Activated CD4-positive, CD25-positive, alpha-beta regulatory T cell treated with anti-CD3 and anti-CD28 coated beads, Interleukin-2, amount 50 U/mL, for 24 hours (primary cell): Measurements from ENCODE around the gene LIMK1.
"Not testable (repeated sequence)": the region's sequence is repeated elsewhere in the genome, so short reads cannot be mapped to it uniquely, and the experiment has no call there.

Experiments
- ATAC-seq, 2 donors: fragments of 150-1000 bp; cut with Tn5 transposase; one replicate each; pipeline ENCODE4 v1.10.0; 2021; ENCODE audit warnings: mild to moderate bottlenecking in 1 of 2, moderate library complexity in 1 of 2

LIMK1 gene

DNA sequence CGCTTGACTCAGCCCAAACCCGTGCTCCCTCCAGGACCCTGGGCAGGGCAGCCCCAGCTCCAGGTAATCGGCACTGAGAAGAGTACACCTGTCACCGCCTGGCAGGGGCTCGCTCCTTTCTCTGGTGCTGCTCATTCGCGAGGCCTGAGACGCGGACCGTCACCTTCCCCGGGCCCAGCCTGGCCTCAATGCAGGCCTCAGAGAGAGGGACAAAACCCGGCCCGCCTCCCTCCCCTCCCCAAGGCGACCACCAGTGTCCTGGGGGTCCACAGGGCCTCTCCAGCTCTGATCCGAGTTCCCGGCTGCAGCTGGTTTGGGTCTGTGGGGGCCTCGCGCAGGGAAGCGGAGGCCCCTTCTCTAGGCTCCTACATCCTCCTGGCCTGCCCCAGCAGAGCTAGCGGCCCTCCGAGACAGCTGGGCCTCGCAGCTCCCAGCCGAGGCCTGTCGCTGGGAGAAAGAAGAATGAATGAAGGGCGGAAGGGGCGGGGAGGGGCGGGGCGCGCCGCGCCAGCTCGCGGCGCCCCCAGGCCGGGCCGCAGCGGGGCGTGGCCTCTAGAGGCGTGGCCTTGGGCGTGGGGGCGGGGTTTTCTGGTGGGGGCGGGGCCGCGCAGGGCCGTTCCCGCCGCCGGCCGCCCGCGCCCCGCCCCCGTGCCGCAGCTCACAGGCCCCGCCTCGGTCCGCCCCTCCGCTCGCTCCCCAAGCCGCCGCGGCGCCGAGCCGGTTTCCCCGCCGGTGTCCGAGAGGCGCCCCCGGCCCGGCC, at the start of gene LIMK1:
LIMK1 (plus strand) TSS at position 688 of the 760 bp plus-strand sequence. CDS start 187 bp downstream, outside the sequence.
- ATAC-seq = peak; percentile 79 to 83

GRCh38 chr7:74037609-74038008, 46.0 kb upstream of the LIMK1 start:
- no peak for ATAC-seq

DNA sequence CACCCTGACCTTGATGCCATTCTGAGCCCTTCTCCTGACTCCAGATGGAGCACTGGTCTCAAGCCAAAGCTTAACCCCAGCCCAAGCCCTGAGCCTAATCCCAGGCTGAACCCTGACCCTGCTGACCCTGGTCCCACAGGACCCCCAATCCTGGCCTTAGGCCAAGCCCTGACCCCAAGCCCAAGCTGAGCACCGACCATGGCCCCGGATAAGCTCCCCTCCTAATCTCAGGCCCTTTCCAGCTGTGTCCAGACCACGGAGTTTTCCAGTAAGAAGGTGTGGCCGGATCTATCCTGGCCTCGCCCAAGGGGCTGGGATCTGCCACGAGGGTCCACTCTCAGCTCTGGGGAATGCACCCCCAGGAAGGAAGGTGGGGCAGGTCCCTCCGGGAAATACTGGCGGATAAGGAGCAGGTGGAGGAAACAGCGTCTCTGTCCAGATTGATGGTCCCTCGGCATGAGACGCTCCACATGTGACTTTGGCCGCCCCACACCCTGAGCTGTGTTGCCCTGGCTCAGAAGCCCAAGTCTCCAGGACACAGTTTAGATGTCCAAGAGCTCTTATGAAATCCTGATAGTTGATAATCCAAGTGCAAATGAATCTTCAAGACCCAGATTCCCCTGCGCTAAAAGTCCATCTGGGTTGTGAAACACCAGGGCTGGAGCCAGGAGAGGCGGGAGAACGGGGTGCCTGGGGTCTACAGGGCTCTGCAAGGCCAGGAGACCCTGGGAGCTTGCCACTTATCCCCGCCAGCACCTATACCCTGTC, 45.2 kb upstream of the LIMK1 start:
- ATAC-seq = no peak

GRCh38 chr7:74039337-74039736, 44.3 kb upstream of the LIMK1 start:
- ATAC-seq = no peak

- no peak for ATAC-seq
Measured at GRCh38 chr7:74040101-74040790, 43.4 kb upstream of the LIMK1 start.

DNA sequence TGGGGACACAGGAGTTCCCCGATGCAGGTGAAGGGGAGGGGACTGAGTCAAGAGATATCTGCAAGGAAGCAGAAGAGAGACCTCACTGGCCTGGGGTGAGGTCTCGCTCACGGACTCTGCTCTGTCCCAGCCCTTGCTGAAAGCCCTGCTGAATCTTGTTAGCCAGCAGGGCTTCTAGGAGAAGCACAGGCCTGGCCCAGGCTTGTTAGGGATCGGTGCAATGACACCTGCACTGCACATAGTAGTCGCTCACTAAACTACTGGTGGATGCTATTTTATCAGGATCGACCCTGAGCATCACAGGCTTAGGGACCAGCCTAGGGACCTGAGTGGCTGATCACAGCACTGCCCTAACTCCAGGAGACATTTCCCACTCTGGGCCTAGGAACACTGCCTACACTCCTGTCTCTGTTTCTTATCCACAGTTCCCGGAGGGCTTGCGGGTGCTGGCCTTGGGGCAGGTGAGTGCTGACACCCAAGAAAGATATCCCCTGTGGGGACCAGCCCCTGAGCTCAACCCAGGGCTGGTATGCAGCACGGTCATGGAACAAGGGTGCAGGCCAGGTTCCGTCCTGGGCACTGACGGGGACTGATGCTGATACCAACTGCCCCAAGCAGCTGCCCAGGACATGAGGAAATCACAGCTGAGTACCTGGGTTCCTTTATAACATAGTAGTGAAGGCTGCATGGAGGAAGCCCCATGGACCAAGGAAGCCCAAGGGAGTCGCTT, 42.6 kb upstream of the LIMK1 start:
- ATAC-seq = no peak

DNA sequence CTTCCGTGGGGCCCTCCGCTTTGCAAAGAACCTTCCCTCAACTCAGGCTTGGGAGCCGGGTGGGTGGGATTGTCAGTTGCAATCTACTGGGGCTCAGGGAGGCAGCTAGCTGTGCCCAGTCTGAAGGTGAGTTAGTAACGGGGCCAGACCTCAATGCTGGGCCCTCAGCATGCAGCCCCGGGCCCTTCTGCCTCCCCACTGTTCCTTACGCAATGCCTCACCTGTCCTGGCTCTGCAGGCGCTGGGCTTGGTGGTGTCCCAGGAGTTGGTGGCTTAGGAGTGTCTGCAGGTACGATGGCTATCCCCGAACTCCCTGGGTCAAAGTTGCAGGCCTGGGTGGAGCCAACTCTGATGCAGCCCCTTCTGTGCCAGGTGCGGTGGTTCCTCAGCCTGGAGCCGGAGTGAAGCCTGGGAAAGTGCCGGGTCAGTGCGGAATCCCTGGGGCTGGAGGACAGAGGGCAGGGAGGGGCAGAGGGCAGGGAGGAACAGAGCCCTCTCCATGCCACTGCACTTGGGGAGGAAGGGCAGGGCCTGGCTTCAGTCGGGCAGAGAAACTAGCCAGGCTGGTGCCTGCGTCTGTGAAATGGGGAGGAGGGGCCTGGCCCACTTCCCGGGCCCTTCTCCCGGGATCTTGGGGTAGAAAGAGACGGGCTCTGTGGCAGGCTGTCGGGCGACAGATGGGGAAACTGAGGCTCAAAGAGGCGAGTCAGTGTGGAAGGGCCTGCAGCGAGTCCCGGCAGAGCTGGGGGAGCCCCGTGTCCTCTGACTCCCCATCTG, 40.7 kb upstream of the LIMK1 start:
- ATAC-seq = no peak

- no peak for ATAC-seq
Measured at GRCh38 chr7:74043523-74043951, 40.1 kb upstream of the LIMK1 start.

DNA sequence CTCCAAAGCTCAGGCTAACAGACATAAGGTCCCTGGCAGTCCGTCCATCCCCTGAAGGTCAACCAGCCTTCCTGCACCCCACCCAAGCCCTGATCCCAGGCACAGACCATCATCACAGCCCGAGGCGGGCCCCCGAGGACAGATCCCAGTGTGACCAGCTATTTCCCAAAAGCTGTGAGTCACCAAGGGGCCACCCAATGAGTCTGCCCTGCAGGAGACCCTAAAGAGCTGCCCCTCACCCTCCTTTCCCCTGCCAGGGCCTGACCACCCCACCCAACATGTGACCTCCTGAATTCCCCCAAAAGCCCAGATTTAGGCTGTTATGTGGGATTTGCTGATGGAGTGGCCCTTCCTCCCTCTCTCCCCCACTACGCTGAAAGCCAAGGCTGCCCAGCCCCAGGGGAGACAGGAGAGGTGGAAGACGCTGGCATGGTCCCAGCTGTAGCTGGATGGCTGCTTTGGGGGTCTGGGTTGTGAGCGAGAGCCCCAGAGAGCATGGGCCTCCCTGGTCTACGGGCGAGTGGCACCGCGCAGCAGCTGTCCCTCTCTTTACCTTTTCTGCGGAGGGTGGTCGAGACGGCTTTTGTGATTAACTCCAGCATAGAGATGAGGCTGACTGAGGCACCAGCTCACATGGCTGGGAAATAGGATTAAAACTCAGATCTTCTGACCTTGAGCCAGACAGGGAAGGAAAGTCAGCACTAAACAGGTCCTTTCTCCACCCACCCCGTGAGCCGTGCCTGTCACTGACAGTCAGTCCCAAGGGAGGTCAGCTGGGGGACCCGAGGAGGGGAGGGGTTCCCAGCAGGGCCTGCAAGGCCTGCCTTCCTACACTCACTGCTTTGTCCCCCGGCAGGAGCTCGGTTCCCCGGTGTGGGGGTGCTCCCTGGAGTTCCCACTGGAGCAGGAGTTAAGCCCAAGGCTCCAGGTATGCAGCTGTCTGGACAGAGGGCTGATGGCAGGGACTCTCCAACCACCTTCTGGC, 38.9 kb upstream of the LIMK1 start:
- no peak for ATAC-seq

- not testable (repeated sequence) for ATAC-seq
Measured at GRCh38 chr7:74046581-74046980, 37.0 kb upstream of the LIMK1 start.

- no peak for ATAC-seq
Measured at GRCh38 chr7:74047804-74048380, 35.7 kb upstream of the LIMK1 start.

- ATAC-seq = no peak
Measured at GRCh38 chr7:74048999-74049599, 34.5 kb upstream of the LIMK1 start.

DNA sequence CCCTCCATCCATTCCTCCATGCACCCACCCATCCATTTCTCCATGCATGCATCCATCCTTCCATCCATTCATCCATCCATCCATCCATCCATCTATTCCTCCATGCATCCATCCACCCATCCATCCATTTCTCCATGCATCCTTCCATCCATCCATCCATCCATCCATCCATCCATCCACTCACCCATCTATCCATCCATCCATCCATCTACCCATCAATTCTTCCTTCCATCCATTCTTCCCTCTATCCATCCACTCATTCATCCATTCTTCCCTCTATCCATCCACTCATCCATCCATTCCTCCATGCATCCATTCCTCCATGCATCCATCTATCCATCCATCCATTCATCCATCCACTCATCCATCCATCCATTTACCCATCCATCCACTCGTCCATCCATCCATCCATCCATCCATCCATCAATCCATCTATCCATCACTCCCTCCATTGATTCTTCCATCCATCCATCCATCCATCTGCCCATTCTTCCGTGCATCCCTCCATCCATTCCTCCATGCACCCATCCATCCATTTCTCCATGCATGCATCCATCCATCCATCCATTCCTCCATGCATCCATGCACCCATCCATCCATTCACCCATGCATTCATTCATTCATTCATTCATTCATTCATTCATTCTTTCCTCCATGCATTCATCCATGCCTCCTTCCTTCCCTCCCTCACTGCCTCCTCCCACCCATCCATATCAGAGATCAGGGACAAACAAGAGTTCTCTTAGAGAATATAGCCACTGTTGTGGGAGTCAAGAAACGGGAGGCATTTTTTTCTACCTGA, 33.4 kb upstream of the LIMK1 start:
- ATAC-seq = no peak

DNA sequence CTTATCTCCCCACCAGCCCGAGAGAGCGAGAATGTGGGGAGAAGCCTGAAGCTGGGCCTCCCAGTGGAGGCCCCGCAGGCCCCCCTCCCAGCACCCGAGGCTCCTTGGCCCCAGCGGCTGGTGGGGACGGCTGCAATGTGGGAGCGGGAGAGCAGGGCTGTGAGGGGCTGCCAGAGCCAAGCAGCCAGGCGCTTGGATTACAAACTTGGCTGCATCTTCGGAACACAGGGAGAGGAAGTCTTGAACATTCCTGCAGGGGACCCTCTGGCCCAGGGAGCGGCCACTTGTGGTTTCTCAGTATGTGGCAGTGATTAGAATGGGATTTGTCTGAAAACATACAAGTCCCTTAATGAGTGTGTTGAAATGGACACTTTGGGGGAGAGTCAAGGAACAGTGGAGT, 32.4 kb upstream of the LIMK1 start:
- no peak for ATAC-seq

- no peak for ATAC-seq
Measured at GRCh38 chr7:74051629-74052410, 31.8 kb upstream of the LIMK1 start.

DNA sequence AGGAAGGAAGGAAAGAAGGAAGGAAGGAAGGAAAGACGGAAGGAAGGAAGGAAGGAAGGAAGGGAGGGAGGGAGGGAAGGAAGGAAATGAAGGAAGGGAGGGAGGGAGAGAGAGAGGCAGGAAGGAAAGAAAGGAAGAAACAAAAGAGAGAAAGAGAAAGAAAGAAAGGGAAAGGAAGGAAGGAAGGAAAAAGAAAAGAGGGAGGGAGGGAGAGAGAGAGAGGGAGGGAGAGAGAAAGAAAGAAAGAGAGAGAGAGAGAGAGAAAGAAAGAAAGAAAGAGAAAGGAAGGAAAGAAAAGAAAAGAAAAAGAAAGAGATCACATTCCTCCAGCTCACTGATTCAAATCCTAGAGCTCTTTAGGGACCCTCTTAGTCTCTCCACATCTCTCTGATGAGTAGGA, 31.0 kb upstream of the LIMK1 start:
- no peak for ATAC-seq

DNA sequence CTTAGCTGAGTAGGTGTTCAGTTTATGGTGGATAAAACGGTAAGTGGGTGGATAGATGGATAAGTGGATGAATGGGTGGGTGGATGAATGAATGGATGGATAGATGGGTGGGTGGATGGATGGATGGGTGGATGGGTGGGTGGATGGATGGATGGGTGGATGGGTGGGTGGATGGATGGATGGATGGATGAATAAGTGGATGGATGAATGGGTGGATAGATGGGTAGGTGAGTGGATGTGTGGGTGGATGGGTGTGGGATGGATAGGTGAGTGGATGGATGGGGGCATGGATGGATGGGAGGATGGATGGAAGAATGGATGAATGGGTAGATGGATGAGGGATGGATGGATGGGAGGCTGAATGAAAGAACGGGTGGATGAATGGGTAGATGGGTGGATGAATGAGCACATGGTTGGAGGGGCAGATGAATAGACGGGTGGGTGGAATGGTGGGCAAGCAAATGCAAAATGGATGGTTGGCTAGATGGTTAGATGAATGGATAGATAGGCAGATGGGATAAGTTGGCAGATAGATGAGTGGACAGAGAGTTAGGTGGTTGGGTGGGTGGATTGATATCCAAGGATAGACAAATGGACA, 29.9 kb upstream of the LIMK1 start:
- no peak for ATAC-seq
